CD14-positive monocyte (primary cell): ENCODE results near the gene EXTL2. TPM values are rescaled to one million over a fixed set of nuclear protein-coding genes. Genes with fewer than 3 reads are reported as not detected.
A peak's percentile ranks its signal among the peaks of the same experiment; 100 is the strongest.
"Not testable (repeated sequence)": the region's sequence is repeated elsewhere in the genome, so short reads cannot be mapped to it uniquely, and the experiment has no call there.

Experiments used
- DNase-seq, 3 donors: peaks; one replicate each; pipeline ENCODE4 v3.0.0-alpha.2; 2011 to 2022
- H2AFZ ChIP-seq: 2 replicates; pipeline ENCODE4 v1.6.0; 2012; ENCODE audit warnings: mild to moderate bottlenecking, low read depth, low read length, inconsistent platforms; ENCODE audit not compliant: insufficient read depth, poor library complexity, severe bottlenecking
- H3K27ac ChIP-seq, 2 donors: 1 replicate in 1 of 2; 2 replicates in 1 of 2; pipeline ENCODE4 v1.5.1; 2012 to 2013; ENCODE audit warnings: low read length in 2 of 2, control low read depth in 1 of 2, inconsistent platforms in 1 of 2, low read depth in 1 of 2, mild to moderate bottlenecking in 1 of 2
- H3K27me3 ChIP-seq, 2 donors: one replicate each; pipeline versions ENCODE4 v1.6.0 to v1.6.1; 2011 to 2013; ENCODE audit warnings: low read length in 2 of 2; ENCODE audit not compliant: control insufficient read depth in 2 of 2, insufficient read depth in 2 of 2
- H3K36me3 ChIP-seq, 2 donors: replicated peaks in 1 of 2; 1 replicate in 1 of 2; 2 replicates in 1 of 2; pipeline versions ENCODE4 v1.5.1 to v1.6.1; 2012 to 2013; ENCODE audit warnings: low read length in 2 of 2, control low read depth in 1 of 2, inconsistent platforms in 1 of 2, mild to moderate bottlenecking in 1 of 2; ENCODE audit not compliant: insufficient read depth in 2 of 2, control insufficient read depth in 1 of 2
- H3K4me1 ChIP-seq, 2 donors: 1 replicate in 1 of 2; 2 replicates in 1 of 2; pipeline versions ENCODE4 v1.5.1 to v1.6.1; 2012 to 2013; ENCODE audit warnings: low read length in 2 of 2, control low read depth in 1 of 2, inconsistent platforms in 1 of 2, mild to moderate bottlenecking in 1 of 2, moderate library complexity in 1 of 2; ENCODE audit not compliant: insufficient read depth in 2 of 2, control insufficient read depth in 1 of 2
- H3K4me2 ChIP-seq: replicated peaks from 2 replicates; pipeline ENCODE3; 2012; ENCODE audit warnings: low read length, moderate library complexity, mild to moderate bottlenecking; ENCODE audit not compliant: poor library complexity, severe bottlenecking; ENCODE audit errors: extremely low read depth
- H3K4me3 ChIP-seq, 3 experiments: fragments of 200-600 bp in 1 of 3; sonication (generic) in 1 of 3; replicated peaks in 1 of 3; 1 replicate in 2 of 3; 2 replicates in 1 of 3; pipeline ENCODE4 v1.5.1; 2011 to 2013; ENCODE audit warnings: low read length in 3 of 3, mild to moderate bottlenecking in 3 of 3, control low read depth in 2 of 3, low read depth in 2 of 3, inconsistent platforms in 1 of 3, moderate library complexity in 1 of 3
- H3K79me2 ChIP-seq: 2 replicates; pipeline ENCODE4 v1.6.0; 2012; ENCODE audit warnings: mild to moderate bottlenecking, control low read depth, inconsistent platforms, low read length, moderate library complexity; ENCODE audit not compliant: insufficient read depth
- H3K9ac ChIP-seq: 2 replicates; pipeline ENCODE4 v1.6.0; 2017; ENCODE audit warnings: low read length, mild to moderate bottlenecking; ENCODE audit not compliant: insufficient read depth, poor library complexity, severe bottlenecking
- H3K9me3 ChIP-seq, 2 donors: replicated peaks in 1 of 2; 1 replicate in 1 of 2; 2 replicates in 1 of 2; pipeline versions ENCODE4 v1.5.1 to v1.6.1; 2012 to 2013; ENCODE audit warnings: low read length in 2 of 2, control low read depth in 1 of 2; ENCODE audit not compliant: control insufficient read depth in 1 of 2, insufficient read depth in 1 of 2
- H4K20me1 ChIP-seq: 2 replicates; pipeline ENCODE4 v1.6.0; 2012; ENCODE audit warnings: mild to moderate bottlenecking, low read length, control low read depth, moderate library complexity; ENCODE audit not compliant: insufficient read depth
- H3K27ac Mint-ChIP-seq, 7 donors: one replicate each; pipeline ENCODE4 v1.8.0; 2020; ENCODE audit warnings: mild to moderate bottlenecking in 7 of 7, mixed read lengths in 7 of 7, moderate library complexity in 6 of 7, inconsistent platforms in 2 of 7
- H3K27me3 Mint-ChIP-seq, 3 donors: one replicate each; pipeline ENCODE4 v1.8.0; 2021 to 2022; ENCODE audit warnings: low read depth in 3 of 3, mild to moderate bottlenecking in 3 of 3, mixed read lengths in 3 of 3, moderate library complexity in 3 of 3, inconsistent platforms in 1 of 3
- H3K36me3 Mint-ChIP-seq, 2 donors: one replicate each; pipeline ENCODE4 v1.8.0; 2020; ENCODE audit warnings: mixed read lengths in 2 of 2, inconsistent platforms in 1 of 2, mild to moderate bottlenecking in 1 of 2
- H3K4me1 Mint-ChIP-seq: one replicate; pipeline ENCODE4 v1.8.0; 2020; ENCODE audit warnings: mild to moderate bottlenecking, mixed read lengths
- H3K4me3 Mint-ChIP-seq, 2 donors: one replicate each; pipeline ENCODE4 v1.8.0; 2020; ENCODE audit warnings: mild to moderate bottlenecking in 2 of 2, mixed read lengths in 2 of 2, moderate library complexity in 1 of 2
- H3K9me3 Mint-ChIP-seq, 7 donors: one replicate each; pipeline ENCODE4 v1.8.0; 2020 to 2022; ENCODE audit warnings: mixed read lengths in 7 of 7, mild to moderate bottlenecking in 6 of 7, moderate library complexity in 6 of 7, inconsistent platforms in 2 of 7
- CTCF ChIP-seq: fragments of 200-600 bp; IDR thresholded peaks from one replicate; pipeline ENCODE4 v1.8.0; 2022; ENCODE audit warnings: antibody characterized with exemption, mild to moderate bottlenecking
- WGBS: methylation state at CpG from one replicate; pipeline ENCODE4 v1.1.5; 2013; ENCODE audit warnings: missing lambda C conversion rate; ENCODE audit not compliant: insufficient coverage; 5-methylcytosine and 5-hydroxymethylcytosine counted together
- intact Hi-C, 2 donors: fragments of 100-400 bp; cut with micrococcal nuclease; formaldehyde crosslinking; loops; one replicate each; pipeline versions ENCODE4 v1.15.0 to v1.15.1; 2023
- polyA plus RNA-seq, 3 donors: library from polyadenylated mRNA; depleted of rRNA in 1 of 3; unstranded in 2 of 3; stranded (reverse) in 1 of 3; fragments of 300-500 nt in 2 of 3; fragments of >200 nt in 1 of 3; fragmentation: Illumina TruSeq in 2 of 3; gene quantifications; 1 replicate in 2 of 3; 2 replicates in 1 of 3; pipeline ENCODE4 v1.2.3, GENCODE V29; 2012 to 2021

Gene EXTL2
- polyA plus RNA-seq, 3 donors, result 0.89 to 1.2 (median 0.92) TPM

DNA sequence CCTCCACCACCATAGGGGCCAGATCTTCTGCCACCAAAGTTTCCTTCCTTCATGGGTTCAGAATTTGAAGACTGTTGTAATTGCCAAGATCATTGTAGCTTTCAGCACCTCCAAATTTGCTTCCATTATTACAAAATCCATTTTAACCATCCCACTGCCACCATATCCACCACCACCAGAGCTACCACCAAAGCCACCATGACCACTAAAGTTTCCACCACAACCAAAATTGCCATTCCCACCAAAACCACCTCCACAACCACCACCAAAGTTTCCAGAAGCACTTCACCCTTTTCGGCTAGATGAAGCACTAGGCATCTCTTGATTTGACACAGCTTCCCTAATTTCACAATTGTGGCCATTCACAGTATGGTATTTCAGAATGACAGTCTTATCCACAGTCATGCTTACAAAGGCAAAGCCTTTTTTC lies 46.5 kb upstream of the EXTL2 start:
- H3K79me2 ChIP-seq, result no peaks in the 10 kb centered on the region
- WGBS, result 40% methylated on average over 1 of the region's 1 CpG
- peaks cover 24 to 52% of the 10 kb centered on the region in 2 donors for H3K36me3 ChIP-seq
- Mint-ChIP-seq H3K36me3 (peaks cover 42 to 50% of the 10 kb centered on the region in 2 donors), H3K27ac (peak overlapping the region in 4 of 7 donors; percentile 0 to 59 (median 44)), H3K4me1 (peaks cover 20% of the 10 kb centered on the region), H3K27me3 (no peaks in the 10 kb centered on the region), H3K9me3 (no peaks in the 10 kb centered on the region), H3K4me3 (no peak overlapping the region)
- H3K4me3 ChIP-seq, result no peak overlapping the region
- intact Hi-C loops, result no loop called here
- H3K27ac ChIP-seq, result peak overlapping the region in 1 of 2 donors; percentile 44
- H3K4me2 ChIP-seq, result no peak overlapping the region
- peaks cover 3% of the 10 kb centered on the region for H4K20me1 ChIP-seq
- DNase-seq, result no peak
- no peak overlapping the region for H3K9ac ChIP-seq
- H3K4me1 ChIP-seq, result peaks cover 0 to 3% of the 10 kb centered on the region in 2 donors
- H2AFZ ChIP-seq, result no peak overlapping the region
- TF ChIP-seq CTCF, result no peak
- H3K27me3 ChIP-seq, result no peaks in the 10 kb centered on the region
- H3K9me3 ChIP-seq, result no peaks in the 10 kb centered on the region

DNA sequence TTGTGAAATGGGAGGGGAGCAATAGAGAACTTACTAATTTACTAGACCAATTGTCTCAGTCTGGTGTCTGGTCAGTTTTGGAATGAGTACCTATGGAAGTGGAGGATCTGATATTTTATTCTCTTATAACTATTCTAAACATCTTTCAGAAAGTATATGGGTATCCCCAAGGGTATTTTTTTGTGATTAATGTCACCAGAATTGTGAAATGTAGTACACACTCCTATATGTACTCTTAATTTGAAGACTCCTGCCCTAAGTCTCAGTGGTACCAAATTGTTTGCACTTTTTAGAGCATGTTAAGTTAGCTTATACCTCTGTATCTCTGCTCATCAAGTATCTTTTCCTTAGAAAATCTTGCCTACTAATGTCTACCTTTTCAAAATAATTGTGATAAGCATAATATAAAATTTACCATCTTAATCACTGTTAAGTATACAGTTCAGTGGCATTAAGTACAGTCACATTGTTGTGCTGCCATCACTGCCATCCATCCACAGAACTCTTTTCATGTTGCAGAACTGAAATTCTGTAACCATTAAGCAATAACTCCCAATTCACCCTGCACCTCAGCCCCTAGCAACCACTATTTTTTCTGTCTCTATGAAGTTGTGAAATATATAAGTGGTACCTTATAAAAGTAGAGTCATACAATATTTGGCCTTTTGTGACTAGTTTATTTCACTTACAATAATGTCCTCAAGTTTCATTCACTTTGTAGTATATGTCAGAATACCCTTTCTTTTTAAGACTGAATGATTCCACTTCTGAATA lies 41.7 kb upstream of the EXTL2 start:
- Histone ChIP-seq H3K9ac (no peak overlapping the region), H3K4me2 (no peak overlapping the region), H3K27me3 (no peaks in the 10 kb centered on the region), H3K27ac (no peak overlapping the region), H3K36me3 (peaks cover 21 to 68% of the 10 kb centered on the region in 2 donors), H3K4me3 (no peak overlapping the region), H3K9me3 (no peaks in the 10 kb centered on the region), H3K4me1 (peaks cover 0 to 3% of the 10 kb centered on the region in 2 donors), H3K79me2 (no peaks in the 10 kb centered on the region), H2AFZ (no peak overlapping the region), H4K20me1 (peaks cover 8% of the 10 kb centered on the region)
- peak overlapping the region in 1 of 7 donors; percentile 82 for H3K27ac Mint-ChIP-seq
- intact Hi-C loops, result no loop called here
- TF ChIP-seq CTCF, result no peak
- H3K9me3 Mint-ChIP-seq, result peaks cover 0 to 9% (median 2%) of the 10 kb centered on the region in 7 donors
- peaks cover 11% of the 10 kb centered on the region for H3K4me1 Mint-ChIP-seq
- H3K36me3 Mint-ChIP-seq, result peaks cover 56 to 58% of the 10 kb centered on the region in 2 donors
- H3K4me3 Mint-ChIP-seq, result no peak overlapping the region
- no peak for DNase-seq
- no peaks in the 10 kb centered on the region for H3K27me3 Mint-ChIP-seq

DNA sequence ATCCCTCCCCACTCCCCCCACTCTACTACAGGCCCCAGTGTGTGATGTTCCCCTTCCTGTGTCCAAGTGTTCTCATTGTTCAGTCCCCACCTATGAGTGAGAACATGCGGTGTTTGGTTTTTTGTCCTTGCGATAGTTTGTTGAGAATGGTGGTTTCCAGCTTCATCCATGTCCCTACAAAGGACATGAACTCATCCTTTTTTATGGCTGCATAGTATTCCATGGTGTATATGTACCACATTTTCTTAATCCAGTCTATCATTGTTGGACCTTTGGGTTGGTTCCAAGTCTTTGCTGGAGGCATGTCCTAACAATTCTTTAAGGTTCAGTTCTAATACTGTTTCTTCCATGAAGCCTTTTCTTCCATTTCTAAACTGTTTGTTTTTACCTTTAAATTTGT lies 38.9 kb upstream of the EXTL2 start:
- H3K27ac ChIP-seq, H3K4me1 Mint-ChIP-seq, intact Hi-C loops, H3K4me1 ChIP-seq, H3K9me3 ChIP-seq, H3K9ac ChIP-seq, H3K27me3 ChIP-seq, H2AFZ ChIP-seq, H3K4me3 Mint-ChIP-seq, H3K27me3 Mint-ChIP-seq, H3K79me2 ChIP-seq, H3K9me3 Mint-ChIP-seq, H4K20me1 ChIP-seq, H3K4me2 ChIP-seq, DNase-seq, H3K4me3 ChIP-seq: not testable (repeated sequence)
- peak overlapping the region in 1 of 7 donors; percentile 70 for H3K27ac Mint-ChIP-seq
- H3K36me3 ChIP-seq, result peaks cover 17 to 72% of the 10 kb centered on the region in 2 donors
- H3K36me3 Mint-ChIP-seq, result peaks cover 54 to 63% of the 10 kb centered on the region in 2 donors
- no CpG with 5 or more reads among the region's 2 CpGs for WGBS
